Neural cell (in vitro differentiated cells): ENCODE measurements around the gene BRSK2. TPM values are rescaled to one million over a fixed set of nuclear protein-coding genes. Genes with fewer than 3 reads are reported as not detected.

Experiments
- H2AFZ ChIP-seq: fragments of 200-600, 300-800 bp; sonication (generic), shearing (Covaris generic); 2 replicates; pipeline ENCODE4 v1.6.0; 2014; ENCODE audit warnings: low read depth, mild to moderate bottlenecking, antibody characterized with exemption, low read length, moderate library complexity
- H3F3A ChIP-seq: fragments of 200-600 bp; shearing (Covaris generic); 2 replicates; pipeline ENCODE4 v1.6.1; 2016; ENCODE audit warnings: mild to moderate bottlenecking, moderate library complexity, mixed read lengths, antibody characterized with exemption, low read length; ENCODE audit not compliant: insufficient read depth, poor library complexity, severe bottlenecking
- H3K27ac ChIP-seq: fragments of 200-600, 300-800 bp; sonication (generic), shearing (Covaris generic); 2 replicates; pipeline ENCODE4 v1.5.1; 2014; ENCODE audit warnings: mild to moderate bottlenecking, low read length, moderate library complexity
- H3K27me3 ChIP-seq: fragments of 300-800, 200-600 bp; sonication (generic), shearing (Covaris generic); 2 replicates; pipeline ENCODE4 v1.6.0; 2014; ENCODE audit warnings: mild to moderate bottlenecking, low read depth, low read length, moderate library complexity; ENCODE audit not compliant: insufficient read depth
- H3K36me3 ChIP-seq: fragments of 300-800, 200-600 bp; sonication (generic), shearing (Covaris generic); 2 replicates; pipeline ENCODE4 v1.5.1; 2014; ENCODE audit warnings: mild to moderate bottlenecking, antibody characterized with exemption, low read length, moderate library complexity; ENCODE audit not compliant: insufficient read depth
- H3K4me2 ChIP-seq: fragments of 300-800, 200-600 bp; sonication (generic), shearing (Covaris generic); 2 replicates; pipeline ENCODE4 v1.6.0; 2014; ENCODE audit warnings: mild to moderate bottlenecking, low read length
- H3K4me3 ChIP-seq: fragments of 300-800, 200-600 bp; sonication (generic), shearing (Covaris generic); 2 replicates; pipeline ENCODE4 v1.5.1; 2014; ENCODE audit warnings: mild to moderate bottlenecking, low read length, moderate library complexity
- H3K79me2 ChIP-seq: fragments of 200-600 bp; shearing (Covaris generic); replicated peaks from 2 replicates; pipeline ENCODE4 v1.6.0; 2014; ENCODE audit warnings: mild to moderate bottlenecking, low read length, moderate library complexity; ENCODE audit not compliant: insufficient read depth
- H3K9ac ChIP-seq: fragments of 300-800, 200-600 bp; sonication (generic), shearing (Covaris generic); 2 replicates; pipeline ENCODE4 v1.6.1; 2016; ENCODE audit warnings: mild to moderate bottlenecking, low read length, mixed read lengths
- H3K9me2 ChIP-seq: fragments of 200-600 bp; shearing (Covaris generic); 2 replicates; pipeline ENCODE4 v1.6.1; 2016; ENCODE audit warnings: mild to moderate bottlenecking, low read length, mixed read lengths; ENCODE audit not compliant: insufficient read depth
- H3K9me3 ChIP-seq: fragments of 200-600, 300-800 bp; sonication (generic), shearing (Covaris generic); 2 replicates; pipeline ENCODE4 v1.6.1; 2016; ENCODE audit warnings: mild to moderate bottlenecking, mixed run types, low read length, moderate library complexity, mixed read lengths
- H4K20me1 ChIP-seq: fragments of 200-600 bp; shearing (Covaris generic); 2 replicates; pipeline ENCODE4 v1.6.1; 2016; ENCODE audit warnings: mild to moderate bottlenecking, mixed run types; ENCODE audit not compliant: insufficient read depth
- CTCF ChIP-seq: fragments of 450-650 bp; IDR thresholded peaks from 2 replicates; pipeline ENCODE4 v1.5.1; 2014; ENCODE audit warnings: antibody characterized with exemption, mild to moderate bottlenecking, moderate library complexity; ENCODE audit not compliant: poor library complexity, severe bottlenecking
- EP300 ChIP-seq: fragments of 450-650 bp; conservative IDR thresholded peaks from 2 replicates; pipeline ENCODE4 v1.6.1; 2014; ENCODE audit warnings: antibody characterized with exemption, mild to moderate bottlenecking, moderate library complexity; ENCODE audit not compliant: poor library complexity, severe bottlenecking
- EZH2 ChIP-seq: fragments of 200-600, 300-800 bp; shearing (Covaris generic), sonication (generic); IDR thresholded peaks from 2 replicates; pipeline ENCODE4 v1.6.1; 2014; ENCODE audit warnings: antibody characterized with exemption, low read length, borderline replicate concordance, mild to moderate bottlenecking; ENCODE audit not compliant: insufficient read depth, poor library complexity, severe bottlenecking
- MXI1 ChIP-seq: fragments of 450-650 bp; conservative IDR thresholded peaks from 2 replicates; pipeline ENCODE4 v1.6.1; 2014; ENCODE audit warnings: antibody characterized with exemption, mild to moderate bottlenecking; ENCODE audit not compliant: poor library complexity, severe bottlenecking
- POLR2AphosphoS5 ChIP-seq: IDR thresholded peaks from 2 replicates; pipeline ENCODE4 v1.6.1; 2012
- RAD21 ChIP-seq: fragments of 450-650 bp; conservative IDR thresholded peaks from 2 replicates; pipeline ENCODE4 v1.6.1; 2014; ENCODE audit warnings: antibody characterized with exemption, mild to moderate bottlenecking, moderate library complexity
- REST ChIP-seq: IDR thresholded peaks from 2 replicates; pipeline ENCODE4 v1.6.1; 2012; ENCODE audit warnings: borderline replicate concordance
- SMC3 ChIP-seq: fragments of 450-650 bp; conservative IDR thresholded peaks from 2 replicates; pipeline ENCODE4 v1.6.1; 2014; ENCODE audit warnings: antibody characterized with exemption, mild to moderate bottlenecking, moderate library complexity; ENCODE audit not compliant: poor library complexity
- TAF1 ChIP-seq: IDR thresholded peaks from 2 replicates; pipeline ENCODE4 v1.6.1; 2012; ENCODE audit warnings: low read depth
- polyA plus RNA-seq: library from polyadenylated mRNA; depleted of rRNA; stranded (reverse); fragments of >200 nt; gene quantifications from 2 replicates; pipeline ENCODE4 v1.2.3, GENCODE V29; 2014

The BRSK2 gene
- polyA plus RNA-seq, 1 donor from 2014 or later = 47.5 TPM

GRCh38 chr11:1354125-1354938 is 35.4 kb upstream of the BRSK2 start:
- H3F3A ChIP-seq = no peaks in the 10 kb centered on the region
- no peaks in the 10 kb centered on the region for H3K36me3 ChIP-seq
- no peaks in the 10 kb centered on the region for H3K79me2 ChIP-seq
- no peak overlapping the region for H3K4me3 ChIP-seq
- no peaks in the 10 kb centered on the region for H3K9me2 ChIP-seq
- no peaks in the 10 kb centered on the region for H3K9me3 ChIP-seq
- H3K9ac ChIP-seq = no peak overlapping the region
- no peak overlapping the region for H3K4me2 ChIP-seq
- no peaks in the 10 kb centered on the region for H3K27me3 ChIP-seq
- H3K27ac ChIP-seq = no peak overlapping the region
- no peak overlapping the region for H2AFZ ChIP-seq
- TF ChIP-seq TAF1 = no peak
- TF ChIP-seq EZH2 = no peak
- no peak for TF ChIP-seq POLR2AphosphoS5
- H4K20me1 ChIP-seq = no peaks in the 10 kb centered on the region

GRCh38 chr11:1356007-1356435 is 33.7 kb upstream of the BRSK2 start:
- Histone ChIP-seq H3K4me3 (no peak overlapping the region), H4K20me1 (no peaks in the 10 kb centered on the region), H3K9ac (no peak overlapping the region), H3K27ac (no peak overlapping the region), H2AFZ (no peak overlapping the region), H3K9me3 (no peaks in the 10 kb centered on the region), H3K9me2 (no peaks in the 10 kb centered on the region), H3F3A (no peaks in the 10 kb centered on the region), H3K4me2 (no peak overlapping the region), H3K79me2 (no peaks in the 10 kb centered on the region), H3K36me3 (no peaks in the 10 kb centered on the region), H3K27me3 (no peaks in the 10 kb centered on the region)
- TF ChIP-seq POLR2AphosphoS5 (no peak), TAF1 (no peak), REST (no peak), EP300 (no peak), RAD21 (no peak), MXI1 (no peak), CTCF (no peak), EZH2 (no peak), SMC3 (no peak)
